Activated CD4-positive, alpha-beta T cell treated with anti-CD3 and anti-CD28 coated beads, Interleukin-2, amount 50 U/mL, for 4 hours (primary cell): ENCODE data around the gene TTLL3.

Experiments used
- DNase-seq, 2 experiments: peaks; one replicate each; pipeline ENCODE4 v3.0.0-alpha.2; 2020

TTLL3 gene

DNA sequence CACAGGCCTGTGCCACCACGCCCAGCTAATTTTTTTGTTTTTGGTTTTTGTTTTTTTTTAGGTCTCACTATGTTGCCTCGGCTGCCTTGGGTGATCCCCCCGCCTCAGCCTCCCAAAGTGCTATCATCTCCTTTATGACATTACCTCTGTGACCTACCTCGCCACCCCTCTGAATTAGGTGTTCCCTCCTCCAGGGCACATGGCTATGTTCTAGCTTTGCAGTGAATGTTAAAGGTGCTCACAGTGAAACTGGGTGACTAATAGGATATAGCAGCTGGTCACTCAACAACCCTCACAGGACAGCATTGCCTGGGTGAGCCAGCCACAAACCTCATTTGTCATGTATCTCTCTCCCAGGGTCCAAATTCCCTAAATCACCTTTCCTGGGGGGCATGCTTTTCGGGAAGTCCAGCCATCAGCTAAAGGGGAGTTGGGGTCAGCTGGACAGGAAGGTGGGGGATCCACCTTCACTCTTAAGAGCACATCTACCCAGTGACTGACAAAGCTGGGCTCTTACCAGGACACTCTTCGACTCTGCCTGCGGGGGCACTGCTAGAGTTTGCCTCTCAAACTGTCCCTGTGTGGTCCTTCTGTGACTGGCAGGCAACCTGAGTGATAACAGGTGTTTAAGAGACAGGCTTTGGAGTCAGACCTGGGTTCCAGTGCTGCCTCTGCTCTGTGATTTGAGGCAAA, 1.6 kb upstream of the TTLL3 start:
- DNase-seq, result peak; percentile 48 to 50

DNA sequence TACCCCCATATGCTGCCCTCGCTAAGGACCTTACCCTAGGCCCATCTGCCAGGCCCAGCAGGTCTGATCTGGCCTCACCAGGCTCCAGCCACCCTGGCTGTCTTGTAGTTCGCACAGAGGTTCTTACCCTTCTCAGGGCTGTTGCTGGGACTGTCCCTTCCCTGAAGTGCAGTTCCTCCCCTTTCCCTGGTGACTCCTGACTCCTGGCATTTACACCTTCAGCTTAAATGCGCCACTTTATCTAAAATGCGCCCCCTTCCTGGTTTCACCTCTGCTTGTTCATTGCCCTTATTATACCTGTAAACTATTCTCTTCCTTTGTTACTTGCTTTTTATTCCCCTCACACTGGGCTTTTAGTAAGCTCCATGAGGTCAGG, 835 bp upstream of the TTLL3 start:
- DNase-seq, result no peak

DNA sequence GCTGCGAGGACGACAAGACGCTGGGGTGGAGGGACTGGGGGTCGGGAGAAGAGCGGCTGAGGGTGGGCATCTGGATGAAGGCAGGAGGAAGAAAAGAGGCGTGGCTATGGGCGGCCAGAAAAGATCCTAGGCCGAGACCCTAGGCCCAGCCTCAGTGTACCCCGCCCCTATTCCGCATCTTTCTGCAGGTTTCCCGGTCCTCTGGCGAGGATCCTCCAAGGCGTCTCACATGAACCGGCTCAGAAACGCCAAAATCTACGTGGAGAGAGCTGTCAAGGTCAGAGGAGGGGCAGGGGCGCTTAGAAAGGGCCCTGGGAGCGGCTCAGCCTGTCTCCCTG, 340 bp downstream of the TTLL3 start:
- no peak for DNase-seq

DNA sequence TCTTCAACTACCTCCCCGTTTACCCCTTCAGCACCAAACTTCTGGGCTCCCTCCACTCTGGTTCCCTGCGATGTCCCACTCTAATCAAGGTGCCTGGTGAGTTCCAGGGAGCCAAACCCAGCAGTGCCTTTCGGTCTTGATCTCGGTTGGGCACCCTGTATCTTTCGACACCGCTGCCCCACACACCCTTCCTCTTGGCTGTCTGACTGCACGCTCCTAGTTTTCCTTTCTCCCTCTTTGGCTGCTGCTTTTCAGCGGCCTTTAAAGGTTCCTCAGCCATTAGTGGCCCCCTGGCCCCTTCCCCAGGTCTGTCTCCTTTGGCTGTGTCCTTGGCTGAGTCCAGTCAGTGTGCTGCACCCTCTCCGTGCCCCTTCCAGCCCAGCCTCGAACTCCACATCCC, 784 bp downstream of the TTLL3 start:
- no peak for DNase-seq

DNA sequence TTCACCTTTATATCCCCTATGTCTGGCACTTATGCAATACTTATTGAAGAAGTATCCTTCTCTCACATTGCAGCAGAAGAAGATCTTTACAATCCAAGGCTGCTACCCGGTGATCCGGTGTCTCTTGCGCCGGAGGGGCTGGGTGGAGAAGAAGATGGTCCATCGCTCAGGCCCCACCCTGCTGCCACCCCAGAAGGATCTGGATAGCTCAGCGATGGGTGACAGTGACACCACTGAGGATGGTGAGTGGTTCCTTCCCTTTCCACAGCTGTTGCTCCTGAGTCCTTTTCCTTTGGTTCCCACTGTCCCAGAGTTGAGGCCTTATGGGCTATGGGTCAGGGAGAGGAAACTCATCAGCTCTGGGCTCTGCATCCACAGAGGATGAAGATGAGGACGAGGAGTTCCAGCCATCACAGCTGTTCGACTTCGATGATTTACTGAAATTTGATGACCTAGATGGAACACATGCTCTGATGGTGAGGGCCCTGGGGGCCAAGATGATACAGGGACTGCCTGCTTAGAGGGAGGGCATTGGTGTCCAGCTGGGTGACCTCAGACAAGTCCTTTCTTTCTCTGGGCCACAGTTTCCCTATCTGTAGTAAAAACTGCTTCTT, 2.9 kb downstream of the TTLL3 start:
- no peak for DNase-seq

DNA sequence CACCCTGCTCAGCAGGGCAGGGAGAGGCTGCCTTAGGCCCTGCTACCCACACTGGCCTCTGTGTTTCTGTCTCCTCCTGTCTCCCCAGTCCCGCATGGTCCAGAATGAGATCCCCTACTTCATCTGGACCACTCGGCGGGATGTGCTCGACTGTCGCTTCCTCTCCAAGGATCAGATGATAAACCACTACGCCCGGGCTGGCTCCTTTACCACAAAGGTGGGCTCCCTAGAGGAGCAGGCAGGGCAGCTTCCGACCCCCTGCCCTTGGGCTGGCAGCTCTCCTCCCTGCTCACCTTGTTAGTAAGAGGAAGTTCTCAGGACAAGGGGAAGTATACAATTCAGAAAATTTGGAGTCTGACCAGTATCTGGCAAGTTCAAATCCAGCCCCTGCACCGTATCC, 5.9 kb downstream of the TTLL3 start:
- DNase-seq, result no peak

DNA sequence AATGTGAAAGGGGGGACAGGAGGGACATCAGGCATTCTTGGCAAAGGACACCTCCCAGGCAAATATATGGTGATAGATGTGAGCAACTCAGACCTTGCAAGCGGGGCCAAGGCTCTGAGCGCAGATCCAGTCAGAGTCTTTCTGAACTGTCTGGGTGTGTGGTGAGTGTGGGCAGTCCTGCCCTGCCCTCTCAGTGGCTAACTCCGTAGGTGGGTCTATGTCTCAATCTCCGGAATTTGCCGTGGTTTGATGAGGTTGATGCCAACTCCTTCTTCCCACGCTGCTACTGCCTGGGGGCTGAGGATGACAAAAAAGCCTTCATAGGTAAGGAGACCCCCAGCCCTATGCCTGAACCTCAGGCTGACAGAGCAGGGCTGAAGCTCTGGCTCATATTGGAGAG, 7.4 kb downstream of the TTLL3 start:
- no peak for DNase-seq

DNA sequence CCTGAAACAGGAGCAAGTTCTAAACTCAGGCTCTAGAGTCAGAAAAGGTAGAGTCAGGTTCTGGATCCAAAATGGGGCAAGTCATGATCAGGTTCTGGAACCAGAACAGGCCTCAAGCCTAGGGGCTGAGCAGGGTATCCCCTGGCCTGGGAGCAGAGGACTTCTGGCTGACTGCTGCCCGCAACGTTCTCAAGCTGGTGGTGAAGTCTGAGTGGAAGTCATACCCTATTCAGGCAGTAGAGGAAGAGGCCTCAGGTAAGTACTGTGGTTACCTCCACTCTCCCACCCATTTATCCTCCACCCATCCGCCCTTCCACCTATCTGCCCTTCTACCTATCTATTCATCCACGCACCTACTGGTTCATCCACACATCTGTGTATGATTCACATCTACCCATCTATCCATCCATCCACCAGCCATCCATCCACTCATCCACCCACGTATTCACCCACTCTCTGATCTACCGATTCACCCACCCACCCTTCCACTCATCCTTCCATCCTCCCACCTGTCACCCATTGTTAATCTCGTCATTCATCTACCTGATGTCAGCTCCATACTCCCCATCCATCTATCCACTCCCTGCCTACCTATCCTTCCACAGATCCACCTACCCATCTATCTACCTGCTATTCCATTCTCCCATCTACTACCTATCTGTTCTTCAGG, 8.7 kb downstream of the TTLL3 start:
- DNase-seq, result no peak

DNA sequence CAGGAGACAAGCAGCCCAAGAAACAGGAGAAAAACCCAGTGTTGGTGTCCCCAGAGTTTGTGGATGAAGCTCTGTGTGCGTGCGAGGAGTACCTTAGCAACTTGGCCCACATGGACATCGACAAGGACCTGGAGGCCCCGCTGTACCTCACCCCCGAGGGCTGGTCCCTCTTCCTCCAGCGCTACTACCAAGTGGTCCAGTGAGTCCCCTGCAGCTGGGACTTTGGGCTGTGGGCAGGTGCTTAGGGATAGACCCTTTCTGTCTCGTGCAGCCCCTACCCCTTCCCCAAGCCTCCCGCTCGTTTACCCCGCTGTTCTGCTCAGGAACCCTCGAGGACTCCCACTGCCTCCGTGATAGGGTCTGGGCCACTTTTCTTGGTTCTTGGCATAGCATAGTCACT, 10.5 kb downstream of the TTLL3 start:
- DNase-seq, result no peak

DNA sequence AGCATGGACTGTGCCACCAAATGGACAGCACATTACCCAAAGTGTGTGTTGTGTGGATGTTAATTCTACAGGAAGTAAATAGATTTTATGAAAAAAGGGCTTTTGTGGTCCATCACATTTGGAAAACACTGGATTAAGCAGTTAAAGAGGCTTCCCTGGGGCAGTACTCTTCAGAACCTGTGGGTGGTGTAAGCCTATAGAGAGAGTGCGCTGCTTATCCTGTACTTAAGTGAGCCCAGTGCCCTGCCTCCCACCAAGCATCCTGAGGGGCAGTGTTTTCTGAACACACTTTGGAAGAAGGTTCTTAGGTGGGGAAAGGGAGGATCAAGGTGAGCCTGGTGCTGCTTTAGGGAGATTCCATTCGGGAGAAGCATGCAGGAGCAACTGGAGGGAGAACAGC, 10.9 kb downstream of the TTLL3 start:
- DNase-seq, result no peak

DNA sequence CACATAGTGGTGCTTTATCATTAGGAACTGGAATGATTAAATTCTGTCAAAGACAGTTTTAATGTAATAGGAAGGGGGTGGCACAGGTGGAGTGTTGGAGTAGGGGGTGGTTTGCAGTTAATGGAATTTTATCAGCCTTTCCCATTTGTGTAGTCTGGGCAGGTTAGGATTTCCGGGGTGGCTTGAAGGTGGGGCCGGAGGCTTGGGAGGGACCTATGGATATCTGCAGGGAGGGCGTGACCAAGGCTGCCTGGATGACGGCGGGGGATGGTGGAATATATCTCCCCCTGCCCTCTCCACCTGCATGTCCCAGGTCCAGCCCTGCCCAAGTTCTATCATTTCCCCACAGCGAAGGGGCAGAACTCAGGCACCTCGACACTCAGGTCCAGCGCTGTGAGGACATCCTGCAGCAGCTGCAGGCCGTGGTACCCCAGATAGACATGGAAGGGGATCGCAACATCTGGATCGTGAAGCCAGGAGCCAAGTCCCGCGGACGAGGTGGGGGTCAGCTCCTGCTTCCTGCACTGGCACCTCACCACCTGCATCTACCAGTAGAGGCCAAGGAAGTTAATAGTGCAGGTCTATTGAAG, 15.5 kb downstream of the TTLL3 start:
- no peak for DNase-seq

DNA sequence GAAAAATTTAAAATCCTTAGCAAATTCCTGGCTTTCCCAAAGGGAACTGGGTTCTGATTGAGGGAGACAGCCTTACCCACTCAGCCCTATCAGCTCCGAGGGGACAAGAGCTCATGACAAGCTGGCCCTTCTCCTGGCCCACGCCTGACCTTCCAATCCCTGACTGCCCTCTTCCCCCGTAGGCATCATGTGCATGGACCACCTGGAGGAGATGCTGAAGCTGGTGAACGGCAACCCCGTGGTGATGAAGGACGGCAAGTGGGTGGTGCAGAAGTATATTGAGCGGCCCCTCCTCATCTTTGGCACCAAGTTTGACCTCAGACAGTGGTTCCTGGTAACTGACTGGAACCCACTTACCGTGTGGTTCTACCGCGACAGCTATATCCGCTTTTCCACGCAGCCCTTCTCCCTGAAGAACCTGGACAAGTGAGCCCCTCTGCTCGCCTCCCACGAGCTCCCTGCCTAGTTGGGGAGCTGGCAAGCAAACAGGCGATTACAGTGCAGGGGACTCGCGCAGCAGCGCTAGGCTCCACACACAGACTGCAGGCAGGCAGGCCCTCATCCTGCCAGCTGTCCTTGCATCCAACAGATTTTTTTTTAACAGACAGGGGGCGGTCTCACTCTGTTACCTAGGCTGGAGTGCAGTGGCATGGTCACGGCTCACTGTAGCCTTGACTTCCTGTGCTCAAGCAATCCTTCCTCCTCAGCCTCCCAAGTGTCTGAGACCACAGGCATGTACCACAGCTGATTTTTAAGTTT, 16.9 kb downstream of the TTLL3 start:
- no peak for DNase-seq

DNA sequence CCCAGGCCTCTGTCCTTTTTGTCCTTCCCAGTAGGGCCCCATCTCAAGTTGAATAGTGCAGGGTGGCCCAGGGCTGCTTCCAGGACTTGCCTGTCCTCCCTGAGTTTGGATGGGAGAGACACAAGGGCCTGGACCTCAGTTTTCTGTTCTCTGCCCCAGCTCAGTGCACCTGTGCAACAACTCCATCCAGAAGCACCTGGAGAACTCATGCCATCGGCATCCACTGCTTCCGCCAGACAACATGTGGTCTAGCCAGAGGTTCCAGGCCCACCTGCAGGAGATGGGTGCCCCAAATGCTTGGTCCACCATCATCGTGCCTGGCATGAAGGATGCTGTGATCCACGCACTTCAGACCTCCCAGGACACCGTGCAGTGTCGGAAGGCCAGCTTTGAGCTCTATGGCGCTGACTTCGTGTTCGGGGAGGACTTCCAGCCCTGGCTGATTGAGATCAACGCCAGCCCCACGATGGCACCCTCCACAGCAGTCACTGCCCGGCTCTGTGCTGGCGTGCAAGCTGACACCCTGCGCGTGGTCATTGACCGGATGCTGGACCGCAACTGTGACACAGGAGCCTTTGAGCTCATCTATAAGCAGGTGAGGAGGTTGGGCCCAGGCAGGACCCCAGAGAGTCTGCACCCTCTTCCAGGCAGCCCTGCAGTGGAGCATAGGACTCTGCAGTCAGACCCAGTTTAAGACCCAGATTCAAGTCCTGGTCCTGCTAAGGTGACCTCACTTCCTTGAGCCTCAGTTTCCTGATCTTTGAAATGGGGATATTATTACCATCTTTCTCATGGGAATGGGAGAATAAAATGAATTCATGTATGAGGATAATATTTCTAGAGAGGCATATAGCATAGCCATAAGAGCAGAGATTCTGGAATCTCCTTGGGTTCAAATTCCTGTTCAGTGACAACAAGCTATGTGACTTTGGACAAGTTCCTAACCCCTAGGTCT, 19.0 kb downstream of the TTLL3 start:
- no peak for DNase-seq

DNA sequence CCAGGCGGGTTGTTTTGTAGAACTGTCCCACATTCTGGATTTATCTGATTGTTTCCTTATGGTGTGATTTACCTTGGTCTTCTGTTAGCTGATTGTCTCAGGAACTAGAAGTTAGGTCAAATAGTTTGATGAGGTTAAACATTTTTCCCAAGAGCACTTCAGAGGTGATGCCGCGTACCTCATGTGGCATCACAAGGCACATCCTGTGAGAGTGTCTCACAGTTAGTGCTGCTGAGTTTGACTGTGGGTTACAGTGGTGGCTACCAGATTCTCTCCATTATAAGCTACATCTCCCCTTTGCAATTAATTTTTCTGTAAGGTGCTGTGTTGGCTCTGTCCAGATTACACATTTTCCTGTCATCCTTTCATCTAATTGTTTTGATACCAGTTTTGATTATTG, 21.2 kb downstream of the TTLL3 start:
- DNase-seq, result no peak

DNA sequence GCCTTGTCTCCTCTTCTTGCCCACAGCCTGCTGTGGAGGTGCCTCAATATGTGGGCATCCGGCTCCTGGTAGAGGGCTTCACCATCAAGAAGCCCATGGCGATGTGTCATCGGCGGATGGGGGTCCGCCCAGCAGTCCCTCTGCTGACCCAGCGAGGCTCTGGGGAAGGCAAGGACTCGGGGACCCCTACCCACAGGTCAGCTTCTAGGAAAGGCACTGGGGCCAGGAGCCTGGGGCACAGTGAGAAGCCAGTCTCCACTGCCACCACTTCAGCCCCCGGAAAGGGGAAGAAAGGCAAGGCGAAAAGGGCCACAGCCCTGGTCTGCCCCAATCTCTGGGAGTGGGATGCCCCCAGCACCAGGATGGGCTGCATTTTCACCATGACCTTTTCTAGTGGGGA, 23.0 kb downstream of the TTLL3 start:
- no peak for DNase-seq

DNA sequence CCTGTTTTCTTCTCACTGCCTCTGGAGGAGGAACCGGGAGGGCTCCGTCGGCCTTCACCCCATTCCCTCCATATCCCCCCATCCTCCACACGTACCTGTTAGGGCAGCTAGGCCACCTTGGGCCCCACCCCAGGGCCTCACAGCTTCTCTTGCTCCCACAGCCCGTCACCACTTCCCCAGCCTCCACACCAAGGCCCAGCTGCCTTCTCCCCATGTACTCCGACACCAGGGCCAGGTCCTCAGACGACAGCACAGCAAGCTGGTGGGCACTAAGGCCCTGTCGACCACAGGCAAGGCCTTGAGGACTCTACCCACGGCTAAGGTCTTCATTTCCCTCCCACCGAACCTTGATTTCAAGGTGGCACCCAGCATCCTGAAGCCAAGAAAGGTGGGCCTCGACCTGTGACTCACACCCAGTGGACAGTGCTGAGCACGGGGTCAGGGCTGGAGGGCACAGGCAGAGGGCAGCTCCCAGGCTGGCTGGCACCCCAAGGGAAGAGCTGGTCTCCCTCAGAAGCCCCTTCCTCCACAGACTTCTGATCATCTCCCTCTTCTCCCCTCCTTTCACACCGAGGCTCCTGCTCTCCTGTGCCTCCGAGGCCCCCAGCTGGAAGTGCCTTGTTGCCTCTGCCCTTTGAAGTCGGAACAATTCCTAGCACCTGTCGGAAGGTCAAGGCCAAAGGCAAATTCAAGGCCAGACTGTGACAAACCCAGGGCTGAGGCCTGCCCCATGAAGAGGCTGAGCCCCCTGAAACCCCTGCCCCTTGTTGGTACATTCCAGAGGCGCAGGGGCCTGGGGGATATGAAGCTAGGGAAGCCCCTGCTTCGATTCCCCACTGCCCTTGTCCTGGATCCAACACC, 24.7 kb downstream of the TTLL3 start:
- no peak for DNase-seq

DNA sequence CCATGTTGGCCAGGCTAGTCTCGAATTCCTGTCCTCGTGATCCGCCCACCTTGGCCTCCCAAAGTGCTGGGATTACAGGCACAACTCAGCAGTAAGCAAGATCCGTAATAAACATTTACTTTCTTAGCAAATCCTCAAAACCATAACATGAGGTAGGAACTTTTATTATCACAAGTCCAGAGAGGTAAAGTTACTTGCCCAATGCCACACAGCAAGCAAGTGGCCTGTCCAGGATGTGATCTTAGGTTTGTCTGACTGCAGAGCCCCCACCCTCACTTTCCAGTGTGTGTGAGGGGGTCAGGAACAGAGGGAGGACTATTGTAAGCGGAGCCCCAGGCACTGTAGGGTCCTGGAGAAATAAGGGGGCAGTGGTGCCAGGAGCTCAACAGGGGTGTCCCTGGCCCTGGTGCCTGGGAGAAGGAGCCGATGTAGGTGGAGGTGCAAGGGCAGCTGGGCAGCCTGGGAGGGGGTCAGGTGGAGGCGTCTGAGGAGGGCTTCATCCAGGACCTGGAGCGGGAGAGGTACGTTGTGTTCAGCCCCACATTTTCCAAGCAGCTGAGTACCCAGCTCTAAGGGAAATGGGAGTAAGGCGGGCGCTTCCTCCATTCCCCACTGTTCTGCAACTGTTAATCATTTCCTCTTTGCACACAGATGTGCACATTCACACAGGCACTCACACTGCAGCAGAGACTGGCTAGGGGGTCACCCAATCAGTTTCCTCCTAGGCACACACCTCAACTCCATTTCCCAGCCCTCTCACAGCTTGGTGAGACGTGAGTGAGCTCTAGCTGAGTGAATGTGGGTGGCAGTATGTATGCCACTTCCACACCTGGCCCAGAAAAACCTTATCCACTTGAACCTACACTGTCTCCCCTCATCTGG, 27.9 kb downstream of the TTLL3 start:
- DNase-seq, result no peak

DNA sequence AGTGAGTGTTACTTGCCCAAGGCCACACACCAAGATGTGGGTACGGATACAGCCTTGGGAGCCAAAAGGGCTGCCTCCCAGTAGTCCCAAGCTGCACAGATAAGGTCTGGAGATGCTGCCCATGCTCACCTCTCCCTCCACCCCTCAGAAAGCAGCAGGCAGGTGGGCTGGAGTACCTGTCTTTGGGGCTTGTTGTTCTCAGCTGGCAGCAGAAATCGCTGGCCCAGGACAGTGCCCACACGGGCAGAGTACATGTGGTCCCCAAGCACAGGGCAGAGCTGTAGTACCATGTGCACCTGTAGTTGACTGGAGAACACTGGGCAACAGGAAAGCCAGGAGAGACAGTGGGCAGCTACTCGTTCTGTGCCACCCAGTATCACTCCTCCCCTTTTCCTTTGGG, 28.8 kb downstream of the TTLL3 start:
- DNase-seq, result no peak

DNA sequence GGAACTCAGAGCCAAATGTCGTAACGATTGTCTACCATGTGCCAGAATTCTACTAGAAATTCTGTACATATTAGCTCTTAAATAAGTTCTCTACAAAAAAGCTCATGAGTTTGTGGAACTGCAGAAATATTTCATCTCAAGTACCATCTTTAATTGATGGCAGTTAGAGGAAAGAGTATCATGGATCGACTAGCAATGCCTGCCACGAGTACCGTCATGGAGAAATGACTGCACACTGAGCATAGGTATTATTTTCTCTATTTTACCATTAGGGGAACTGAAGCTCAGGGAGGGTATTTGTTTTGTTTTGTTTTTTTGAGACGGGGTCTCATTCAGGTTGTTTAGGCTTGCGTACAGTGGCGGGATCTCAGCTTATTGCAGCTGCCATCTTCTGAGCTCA, 31.0 kb downstream of the TTLL3 start:
- no peak for DNase-seq

DNA sequence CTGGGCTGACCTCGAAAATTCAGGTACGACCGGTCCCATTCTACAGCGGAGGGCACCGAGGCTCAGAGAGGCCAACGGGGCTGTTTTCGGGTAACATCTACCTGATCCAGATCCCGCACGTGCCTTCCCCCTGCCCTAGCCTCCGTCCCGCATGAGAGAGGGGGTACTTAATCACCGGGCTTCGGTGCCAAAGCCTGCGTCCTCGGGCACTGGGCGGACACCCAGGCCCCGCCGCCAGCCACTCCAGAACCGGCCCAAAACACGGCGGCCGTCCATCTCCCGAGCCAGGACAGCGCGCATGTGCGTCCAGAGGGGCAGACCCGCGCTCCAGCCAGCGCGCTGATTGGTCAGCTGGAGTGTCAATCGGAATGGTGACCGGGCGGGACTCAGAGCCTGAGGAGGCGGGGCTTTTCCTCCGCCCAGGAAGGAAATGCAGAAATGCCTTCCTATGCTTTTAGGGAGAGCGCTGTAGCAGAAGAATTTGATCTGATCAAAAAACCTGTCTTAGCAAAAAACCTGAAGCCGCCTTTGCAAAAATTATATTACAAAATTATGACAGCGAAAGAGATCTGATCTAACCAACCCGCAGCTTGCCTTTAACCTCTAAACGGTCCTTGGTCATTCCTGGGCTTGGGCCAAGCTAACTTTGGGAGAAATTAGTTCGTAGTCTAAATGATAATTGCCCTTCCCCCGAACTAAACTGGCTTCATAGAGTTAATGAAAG, 33.8 kb downstream of the TTLL3 start, which contains the start of gene RPUSD3:
Gene RPUSD3, minus strand, starts transcription at position 294 of the 724 bp plus-strand sequence. Its CDS starts 18 bp downstream, at position 276.
- DNase-seq, result peak; percentile 94 to 95
